ENCODE data around the gene ZNF644.

Gene ZNF644

GRCh38 chr1:90989302-90989701, 32.5 kb downstream of the ZNF644 start:
- H3K36me3 ChIP-seq (ENCODE audit: insufficient read depth, low read length), result peaks cover 54% of the 10 kb centered on the region
- H3K4me3 ChIP-seq (ENCODE audit: low read depth, low read length, poor library complexity, severe bottlenecking), result no peak overlapping the region
- H3K79me2 ChIP-seq (ENCODE audit: insufficient read depth, low read length), result peaks cover 100% of the 10 kb centered on the region
- no peak overlapping the region for H3K27ac ChIP-seq (ENCODE audit: low read depth, low read length, poor library complexity, severe bottlenecking)
- H3K4me2 ChIP-seq (ENCODE audit: low read length), result no peak overlapping the region
- H3K9me3 ChIP-seq (ENCODE audit: low read length), result peaks cover 16% of the 10 kb centered on the region
- no peak overlapping the region for H3K9ac ChIP-seq (ENCODE audit: low read length)
- H3K27me3 ChIP-seq (ENCODE audit: insufficient read depth, low read length), result no peaks in the 10 kb centered on the region
- H2AFZ ChIP-seq (ENCODE audit: low read length), result no peak overlapping the region
- H3K9me2 ChIP-seq (ENCODE audit: low read depth, low read length), result no peaks in the 10 kb centered on the region
- H4K20me1 ChIP-seq (ENCODE audit: insufficient read depth, low read length), result no peaks in the 10 kb centered on the region
- no peak for TF ChIP-seq EZH2 (IDR thresholded peaks at IDR 0.05; ENCODE audit: borderline replicate concordance, low read length)
- TF ChIP-seq CTCF (IDR thresholded peaks at IDR 0.05; ENCODE audit: low read length), result no peak
- H3K4me1 ChIP-seq (ENCODE audit: insufficient read depth, low read length, severe bottlenecking), result no peaks in the 10 kb centered on the region
- no peaks in the 10 kb centered on the region for H3F3A ChIP-seq (ENCODE audit: insufficient read depth, low read length)

- Histone ChIP-seq H3K36me3 (ENCODE audit: insufficient read depth, low read length) (peaks cover 45% of the 10 kb centered on the region), H4K20me1 (ENCODE audit: insufficient read depth, low read length) (no peaks in the 10 kb centered on the region)
These were observed 34.0 kb downstream of the ZNF644 start for GRCh38 chr1:90987841-90988240.

GRCh38 chr1:90986953-90987352, 34.9 kb downstream of the ZNF644 start:
- no peaks in the 10 kb centered on the region for H3K4me1 ChIP-seq (ENCODE audit: insufficient read depth, low read length, severe bottlenecking)
- H3F3A ChIP-seq (ENCODE audit: insufficient read depth, low read length), result no peaks in the 10 kb centered on the region
- no peak overlapping the region for H3K4me3 ChIP-seq (ENCODE audit: low read depth, low read length, poor library complexity, severe bottlenecking)
- H3K9me3 ChIP-seq (ENCODE audit: low read length), result peaks cover 16% of the 10 kb centered on the region
- H3K36me3 ChIP-seq (ENCODE audit: insufficient read depth, low read length), result peaks cover 41% of the 10 kb centered on the region
- H3K4me2 ChIP-seq (ENCODE audit: low read length), result no peak overlapping the region
- no peaks in the 10 kb centered on the region for H3K27me3 ChIP-seq (ENCODE audit: insufficient read depth, low read length)
- H3K9me2 ChIP-seq (ENCODE audit: low read depth, low read length), result no peaks in the 10 kb centered on the region
- H3K27ac ChIP-seq (ENCODE audit: low read depth, low read length, poor library complexity, severe bottlenecking), result no peak overlapping the region
- TF ChIP-seq EZH2 (IDR thresholded peaks at IDR 0.05; ENCODE audit: borderline replicate concordance, low read length), result no peak
- no peak for TF ChIP-seq CTCF (IDR thresholded peaks at IDR 0.05; ENCODE audit: low read length)
- H3K79me2 ChIP-seq (ENCODE audit: insufficient read depth, low read length), result peaks cover 90% of the 10 kb centered on the region
- no peak overlapping the region for H2AFZ ChIP-seq (ENCODE audit: low read length)
- no peak overlapping the region for H3K9ac ChIP-seq (ENCODE audit: low read length)
- H4K20me1 ChIP-seq (ENCODE audit: insufficient read depth, low read length), result no peaks in the 10 kb centered on the region

More at GRCh38 chr1:90987841-90988240, 34.0 kb downstream of the ZNF644 start:
- Histone ChIP-seq H3K4me2 (ENCODE audit: low read length) (no peak overlapping the region), H3K4me3 (ENCODE audit: low read depth, low read length, poor library complexity, severe bottlenecking) (no peak overlapping the region), H3K9ac (ENCODE audit: low read length) (no peak overlapping the region), H3K27me3 (ENCODE audit: insufficient read depth, low read length) (no peaks in the 10 kb centered on the region), H3F3A (ENCODE audit: insufficient read depth, low read length) (no peaks in the 10 kb centered on the region), H3K9me3 (ENCODE audit: low read length) (peaks cover 16% of the 10 kb centered on the region), H2AFZ (ENCODE audit: low read length) (no peak overlapping the region), H3K4me1 (ENCODE audit: insufficient read depth, low read length, severe bottlenecking) (no peaks in the 10 kb centered on the region), H3K27ac (ENCODE audit: low read depth, low read length, poor library complexity, severe bottlenecking) (no peak overlapping the region), H3K79me2 (ENCODE audit: insufficient read depth, low read length) (peaks cover 96% of the 10 kb centered on the region), H3K9me2 (ENCODE audit: low read depth, low read length) (no peaks in the 10 kb centered on the region)
- TF ChIP-seq EZH2 (IDR thresholded peaks at IDR 0.05; ENCODE audit: borderline replicate concordance, low read length), result no peak
- TF ChIP-seq CTCF (IDR thresholded peaks at IDR 0.05; ENCODE audit: low read length), result no peak
